ENCODE data around the gene RCAN2.

DNA sequence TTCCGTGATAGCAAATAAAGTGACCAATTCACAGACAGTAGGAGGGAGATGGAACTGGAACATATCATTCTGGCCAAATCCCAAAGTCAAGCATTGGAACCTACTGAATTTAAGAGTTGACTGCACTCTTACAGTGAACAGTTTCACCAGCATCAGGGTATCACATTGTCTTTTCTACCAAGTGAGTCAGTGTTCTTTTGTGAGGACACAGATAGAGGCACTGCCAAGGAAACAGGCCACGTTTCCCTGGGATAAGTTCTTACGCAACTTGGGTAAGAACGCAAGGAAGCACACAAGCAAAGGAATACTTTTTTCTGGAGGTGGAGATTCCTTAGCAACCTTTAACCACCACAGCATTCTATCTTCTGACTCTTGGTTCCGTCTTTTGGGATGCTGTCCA lies 291.9 kb downstream of the RCAN2 start:
- TF ChIP-seq POLR2A (IDR thresholded peaks at IDR 0.05): no peak
- TF ChIP-seq, protein P1, sequence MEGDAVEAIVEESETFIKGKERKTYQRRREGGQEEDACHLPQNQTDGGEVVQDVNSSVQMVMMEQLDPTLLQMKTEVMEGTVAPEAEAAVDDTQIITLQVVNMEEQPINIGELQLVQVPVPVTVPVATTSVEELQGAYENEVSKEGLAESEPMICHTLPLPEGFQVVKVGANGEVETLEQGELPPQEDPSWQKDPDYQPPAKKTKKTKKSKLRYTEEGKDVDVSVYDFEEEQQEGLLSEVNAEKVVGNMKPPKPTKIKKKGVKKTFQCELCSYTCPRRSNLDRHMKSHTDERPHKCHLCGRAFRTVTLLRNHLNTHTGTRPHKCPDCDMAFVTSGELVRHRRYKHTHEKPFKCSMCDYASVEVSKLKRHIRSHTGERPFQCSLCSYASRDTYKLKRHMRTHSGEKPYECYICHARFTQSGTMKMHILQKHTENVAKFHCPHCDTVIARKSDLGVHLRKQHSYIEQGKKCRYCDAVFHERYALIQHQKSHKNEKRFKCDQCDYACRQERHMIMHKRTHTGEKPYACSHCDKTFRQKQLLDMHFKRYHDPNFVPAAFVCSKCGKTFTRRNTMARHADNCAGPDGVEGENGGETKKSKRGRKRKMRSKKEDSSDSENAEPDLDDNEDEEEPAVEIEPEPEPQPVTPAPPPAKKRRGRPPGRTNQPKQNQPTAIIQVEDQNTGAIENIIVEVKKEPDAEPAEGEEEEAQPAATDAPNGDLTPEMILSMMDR (IDR thresholded peaks at IDR 0.05): no peak

Data from heart left ventricle (tissue), 13 donors.